HL-60/S4 treated with phorbol 12-myristate 13-acetate at 8.2 ng/mL for 4 days and 3 days (cell line): ENCODE data around the gene PDE8A.
"Not testable (repeated sequence)": the region's sequence is repeated elsewhere in the genome, so short reads cannot be mapped to it uniquely, and the experiment has no call there.

Source experiments
- in situ Hi-C: fragments of 300-500 bp; cut with MboI; formaldehyde crosslinking; loops from 2 replicates; pipeline ENCODE4 v1.15.0; 2022; ENCODE audit warnings: low sequenced_read_pairs

Gene PDE8A

GRCh38 chr15:84987949-84988624 lies 6.4 kb downstream of the PDE8A start:
- in situ Hi-C loops, result no loop called here

GRCh38 chr15:84988909-84989644 lies 7.4 kb downstream of the PDE8A start:
- in situ Hi-C loops, result no loop called here

GRCh38 chr15:84990507-84990906 lies 8.9 kb downstream of the PDE8A start:
- in situ Hi-C loops, result no loop called here

- in situ Hi-C loops, result no loop called here
Observed at GRCh38 chr15:84991014-84991712, 9.5 kb downstream of the PDE8A start.

DNA sequence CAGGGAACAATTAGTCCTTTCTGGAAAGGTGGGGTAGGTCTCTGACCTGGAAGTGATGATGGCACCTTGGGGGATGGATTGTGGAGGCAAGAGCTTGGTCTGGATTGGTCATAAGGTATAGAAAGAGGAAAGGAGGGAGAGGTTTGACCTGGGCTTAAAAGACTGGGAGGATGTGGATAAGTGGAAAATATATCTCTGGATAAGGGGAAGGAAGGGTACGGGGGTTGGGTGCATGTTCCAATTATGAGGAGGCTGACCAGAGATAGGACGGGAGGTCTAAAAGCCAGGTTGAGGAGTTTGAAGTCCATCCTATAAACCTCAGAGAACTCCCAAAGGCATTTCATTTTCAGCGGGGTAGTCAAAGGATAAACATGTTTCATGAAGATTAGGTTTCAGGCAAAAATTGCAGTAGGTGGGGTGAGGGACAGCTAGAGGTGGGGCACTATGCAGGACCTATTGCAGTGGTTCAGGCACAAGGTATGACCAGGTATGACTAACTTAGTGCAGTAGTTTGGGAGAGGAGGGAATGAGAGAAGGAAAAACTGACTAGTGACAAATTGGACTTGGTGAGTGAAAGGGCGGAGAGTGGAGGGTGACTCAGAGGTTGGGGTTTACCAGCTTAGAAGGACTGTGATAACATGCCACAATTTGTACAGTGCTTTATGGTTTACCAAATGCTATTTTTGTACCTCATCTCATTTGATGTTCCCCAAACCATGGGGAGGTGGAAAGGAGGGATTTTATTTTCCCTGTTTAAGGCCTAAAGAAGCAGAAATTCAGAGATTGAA lies 10.7 kb downstream of the PDE8A start:
- in situ Hi-C loops, result no loop called here

- in situ Hi-C loops, result no loop called here
Observed at GRCh38 chr15:84996055-84996454, 14.4 kb downstream of the PDE8A start.

DNA sequence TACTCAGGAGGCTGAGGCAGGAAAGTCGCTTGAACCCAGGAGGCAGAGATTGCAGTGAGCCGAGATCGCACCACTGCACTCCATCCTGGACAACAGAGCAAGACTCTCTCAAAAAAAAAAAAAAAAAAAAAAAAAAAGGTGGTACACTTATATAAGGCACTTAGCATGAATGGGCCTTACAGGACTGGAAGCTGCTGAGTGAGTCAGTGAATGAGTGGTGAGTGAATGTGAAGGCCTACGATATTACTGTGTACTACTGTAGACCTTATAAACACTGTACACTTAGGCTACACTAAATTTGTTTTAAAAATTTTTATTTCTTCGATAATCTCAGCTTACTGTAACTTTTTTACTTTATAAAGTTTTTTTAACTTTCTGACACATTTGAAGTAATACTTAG lies 15.1 kb downstream of the PDE8A start:
- in situ Hi-C loops, result not testable (repeated sequence)

- in situ Hi-C loops, result not testable (repeated sequence)
Observed at GRCh38 chr15:84997214-84997613, 15.6 kb downstream of the PDE8A start.

GRCh38 chr15:85000189-85000864 lies 18.7 kb downstream of the PDE8A start:
- in situ Hi-C loops, result no loop called here

DNA sequence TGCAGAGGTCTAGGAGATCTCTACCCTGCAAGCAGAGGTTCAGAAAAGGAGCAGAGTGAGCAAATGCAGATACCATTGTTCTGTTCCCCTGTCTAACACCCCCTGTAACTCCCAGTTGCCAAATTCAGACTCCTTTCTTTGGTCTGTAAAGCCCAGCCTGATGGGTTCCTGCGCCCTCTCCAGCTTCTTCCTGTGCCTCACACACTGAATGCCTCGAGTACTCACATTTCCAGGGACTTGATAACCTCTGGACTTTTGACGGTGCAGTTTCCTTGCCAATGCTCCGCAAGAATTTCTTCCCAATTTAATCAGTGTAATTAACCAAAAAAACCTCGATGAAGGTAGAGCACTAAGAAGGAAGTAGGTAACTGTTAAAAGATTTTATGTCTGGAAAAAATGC lies 19.3 kb downstream of the PDE8A start:
- in situ Hi-C loops, result no loop called here

- in situ Hi-C loops, result no loop called here
Observed at GRCh38 chr15:85002517-85002916, 20.9 kb downstream of the PDE8A start.

- in situ Hi-C loops, result no loop called here
Observed at GRCh38 chr15:85003593-85004312, 22.1 kb downstream of the PDE8A start.

DNA sequence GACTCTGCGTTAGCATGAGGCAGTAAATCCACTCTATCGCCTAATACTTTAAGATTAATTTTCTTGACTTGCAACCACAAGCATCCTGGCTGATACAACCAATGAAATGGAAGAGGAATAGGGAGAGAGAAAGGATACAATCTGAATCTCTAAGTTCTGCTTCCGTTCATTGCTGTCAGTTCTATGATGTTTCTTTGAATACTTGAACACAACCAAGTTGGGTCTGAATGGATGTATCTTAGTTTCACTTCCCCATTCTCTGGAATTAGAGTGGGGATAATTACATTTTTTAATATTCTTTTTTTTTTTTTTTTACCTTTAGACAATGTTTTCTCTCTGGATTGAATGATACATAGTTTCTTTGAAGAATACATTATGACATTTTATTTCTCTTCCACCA lies 22.9 kb downstream of the PDE8A start:
- in situ Hi-C loops, result no loop called here

- in situ Hi-C loops, result no loop called here
Observed at GRCh38 chr15:85005319-85005718, 23.7 kb downstream of the PDE8A start.

- in situ Hi-C loops, result no loop called here
Observed at GRCh38 chr15:85005746-85006145, 24.1 kb downstream of the PDE8A start.

DNA sequence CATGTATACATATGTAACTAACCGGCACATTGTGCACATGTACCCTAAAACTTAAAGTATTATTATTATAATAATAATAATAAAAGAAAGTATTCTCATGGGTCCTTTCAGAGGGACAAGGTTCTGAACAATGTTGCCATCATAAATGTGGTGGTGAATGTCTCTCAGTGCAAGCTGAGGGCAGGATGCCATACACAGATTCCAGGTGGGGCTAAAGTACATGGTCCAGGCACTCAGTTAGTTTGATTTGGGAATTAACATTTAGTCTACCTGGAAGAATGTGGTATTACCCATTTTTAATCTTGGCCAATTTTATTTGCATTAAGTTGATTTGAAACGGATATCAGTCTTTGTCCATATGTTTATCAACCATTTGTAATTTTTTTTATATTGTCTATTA lies 24.5 kb downstream of the PDE8A start:
- in situ Hi-C loops, result no loop called here

GRCh38 chr15:85006655-85007054 lies 25.0 kb downstream of the PDE8A start:
- in situ Hi-C loops, result no loop called here

GRCh38 chr15:85007137-85007536 lies 25.5 kb downstream of the PDE8A start:
- in situ Hi-C loops, result no loop called here

- in situ Hi-C loops, result no loop called here
Observed at GRCh38 chr15:85007741-85008397, 26.2 kb downstream of the PDE8A start.
